Ishikawa (cell line): Measurements from ENCODE around the gene TMCC1.

Experiments
- CEBPB ChIP-seq: IDR thresholded peaks from 2 replicates; pipeline ENCODE4 v1.6.1; 2012
- CREB1 ChIP-seq: IDR thresholded peaks from 2 replicates; pipeline ENCODE4 v1.6.1; 2012; ENCODE audit warnings: low read depth
- EGR1 ChIP-seq: IDR thresholded peaks from 2 replicates; pipeline ENCODE4 v1.6.1; 2012
- EP300 ChIP-seq: IDR thresholded peaks from 2 replicates; pipeline ENCODE4 v1.6.1; 2012; ENCODE audit warnings: borderline replicate concordance
- FOXM1 ChIP-seq: IDR thresholded peaks from 2 replicates; pipeline ENCODE4 v1.6.1; 2012; ENCODE audit warnings: low read depth, borderline replicate concordance
- NFIC ChIP-seq: IDR thresholded peaks from 2 replicates; pipeline ENCODE4 v1.6.1; 2012
- RAD21 ChIP-seq: IDR thresholded peaks from 2 replicates; pipeline ENCODE4 v1.6.1; 2012; ENCODE audit warnings: low read depth
- TAF1 ChIP-seq: IDR thresholded peaks from 2 replicates; pipeline ENCODE4 v1.6.1; 2012; ENCODE audit warnings: low read depth, mild to moderate bottlenecking
- TCF12 ChIP-seq: IDR thresholded peaks from 2 replicates; pipeline ENCODE4 v1.6.1; 2012; ENCODE audit warnings: low read depth
- TEAD4 ChIP-seq: IDR thresholded peaks from 2 replicates; pipeline ENCODE4 v1.6.1; 2012
- YY1 ChIP-seq: IDR thresholded peaks from 2 replicates; pipeline ENCODE4 v1.6.1; 2012; ENCODE audit warnings: low read depth
- ZBTB7A ChIP-seq: IDR thresholded peaks from 2 replicates; pipeline ENCODE4 v1.6.1; 2012; ENCODE audit warnings: low read depth
- TF ChIP-seq, protein P1 (sequence below): IDR thresholded peaks from 2 replicates; pipeline ENCODE4 v1.6.1; 2012; ENCODE audit warnings: low read depth, mild to moderate bottlenecking
- TF ChIP-seq, protein P2 (sequence below): IDR thresholded peaks from 2 replicates; pipeline ENCODE4 v1.6.1; 2012
- TF ChIP-seq, protein P3 (sequence below): IDR thresholded peaks from 2 replicates; pipeline ENCODE4 v1.6.1; 2012

Gene TMCC1

DNA sequence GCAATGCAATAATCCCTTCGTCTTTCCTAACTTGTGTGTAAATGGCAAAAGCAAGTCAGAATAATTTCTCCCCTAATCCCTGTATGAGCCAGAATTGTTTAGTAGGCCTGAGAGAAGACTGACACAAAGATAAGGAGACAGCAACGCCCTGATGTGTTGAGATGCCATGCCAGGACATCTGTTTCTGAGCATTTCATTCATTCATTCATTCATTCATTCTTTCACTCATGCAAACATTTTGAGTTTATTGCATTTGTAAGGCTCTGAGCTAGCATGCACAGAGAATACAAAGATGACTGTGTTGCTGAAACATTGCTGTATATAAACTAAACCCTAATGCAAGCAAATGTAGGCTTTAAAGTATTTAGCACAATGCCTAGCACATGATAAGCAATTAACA, 127.4 kb downstream of the TMCC1 start:
- TF ChIP-seq, protein P1, sequence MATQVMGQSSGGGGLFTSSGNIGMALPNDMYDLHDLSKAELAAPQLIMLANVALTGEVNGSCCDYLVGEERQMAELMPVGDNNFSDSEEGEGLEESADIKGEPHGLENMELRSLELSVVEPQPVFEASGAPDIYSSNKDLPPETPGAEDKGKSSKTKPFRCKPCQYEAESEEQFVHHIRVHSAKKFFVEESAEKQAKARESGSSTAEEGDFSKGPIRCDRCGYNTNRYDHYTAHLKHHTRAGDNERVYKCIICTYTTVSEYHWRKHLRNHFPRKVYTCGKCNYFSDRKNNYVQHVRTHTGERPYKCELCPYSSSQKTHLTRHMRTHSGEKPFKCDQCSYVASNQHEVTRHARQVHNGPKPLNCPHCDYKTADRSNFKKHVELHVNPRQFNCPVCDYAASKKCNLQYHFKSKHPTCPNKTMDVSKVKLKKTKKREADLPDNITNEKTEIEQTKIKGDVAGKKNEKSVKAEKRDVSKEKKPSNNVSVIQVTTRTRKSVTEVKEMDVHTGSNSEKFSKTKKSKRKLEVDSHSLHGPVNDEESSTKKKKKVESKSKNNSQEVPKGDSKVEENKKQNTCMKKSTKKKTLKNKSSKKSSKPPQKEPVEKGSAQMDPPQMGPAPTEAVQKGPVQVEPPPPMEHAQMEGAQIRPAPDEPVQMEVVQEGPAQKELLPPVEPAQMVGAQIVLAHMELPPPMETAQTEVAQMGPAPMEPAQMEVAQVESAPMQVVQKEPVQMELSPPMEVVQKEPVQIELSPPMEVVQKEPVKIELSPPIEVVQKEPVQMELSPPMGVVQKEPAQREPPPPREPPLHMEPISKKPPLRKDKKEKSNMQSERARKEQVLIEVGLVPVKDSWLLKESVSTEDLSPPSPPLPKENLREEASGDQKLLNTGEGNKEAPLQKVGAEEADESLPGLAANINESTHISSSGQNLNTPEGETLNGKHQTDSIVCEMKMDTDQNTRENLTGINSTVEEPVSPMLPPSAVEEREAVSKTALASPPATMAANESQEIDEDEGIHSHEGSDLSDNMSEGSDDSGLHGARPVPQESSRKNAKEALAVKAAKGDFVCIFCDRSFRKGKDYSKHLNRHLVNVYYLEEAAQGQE: no peak
- TF ChIP-seq EGR1: no peak
- no peak for TF ChIP-seq NFIC
- TF ChIP-seq, protein P2, sequence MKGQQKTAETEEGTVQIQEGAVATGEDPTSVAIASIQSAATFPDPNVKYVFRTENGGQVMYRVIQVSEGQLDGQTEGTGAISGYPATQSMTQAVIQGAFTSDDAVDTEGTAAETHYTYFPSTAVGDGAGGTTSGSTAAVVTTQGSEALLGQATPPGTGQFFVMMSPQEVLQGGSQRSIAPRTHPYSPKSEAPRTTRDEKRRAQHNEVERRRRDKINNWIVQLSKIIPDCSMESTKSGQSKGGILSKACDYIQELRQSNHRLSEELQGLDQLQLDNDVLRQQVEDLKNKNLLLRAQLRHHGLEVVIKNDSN: no peak
- TF ChIP-seq, protein P3, sequence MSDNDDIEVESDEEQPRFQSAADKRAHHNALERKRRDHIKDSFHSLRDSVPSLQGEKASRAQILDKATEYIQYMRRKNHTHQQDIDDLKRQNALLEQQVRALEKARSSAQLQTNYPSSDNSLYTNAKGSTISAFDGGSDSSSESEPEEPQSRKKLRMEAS: no peak
- TF ChIP-seq TEAD4: no peak
- no peak for TF ChIP-seq ZBTB7A
- no peak for TF ChIP-seq RAD21
- no peak for TF ChIP-seq YY1
- TF ChIP-seq TCF12: no peak
- TF ChIP-seq TAF1: no peak
- no peak for TF ChIP-seq EP300
- TF ChIP-seq CREB1: no peak

DNA sequence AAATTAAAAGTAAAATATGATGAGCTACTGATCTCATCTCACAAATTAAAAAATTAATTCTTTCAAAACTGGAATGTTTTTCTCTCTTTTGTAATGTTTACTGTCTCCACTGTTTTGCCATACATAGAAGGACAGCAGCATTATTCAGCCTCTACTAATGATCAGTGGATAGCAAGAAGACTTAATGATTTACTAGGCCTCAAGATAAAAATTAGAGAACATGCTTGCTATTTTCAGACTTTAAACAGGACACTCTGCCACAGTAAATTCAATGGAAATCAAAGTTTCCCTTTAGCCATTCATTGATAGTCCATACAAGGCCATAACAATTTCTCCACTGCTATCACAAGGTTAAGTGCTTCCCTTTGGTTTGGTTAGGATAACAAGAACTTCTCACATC, 129.4 kb downstream of the TMCC1 start:
- TF ChIP-seq EP300: no peak
- no peak for TF ChIP-seq TEAD4
- no peak for TF ChIP-seq RAD21
- TF ChIP-seq ZBTB7A: no peak
- TF ChIP-seq TAF1: no peak
- TF ChIP-seq CREB1: no peak
- no peak for TF ChIP-seq YY1
- TF ChIP-seq, protein P1: no peak
- TF ChIP-seq FOXM1: no peak
- TF ChIP-seq, protein P2: no peak
- no peak for TF ChIP-seq TCF12
- TF ChIP-seq, protein P3: no peak
- TF ChIP-seq CEBPB: no peak
- no peak for TF ChIP-seq EGR1

DNA sequence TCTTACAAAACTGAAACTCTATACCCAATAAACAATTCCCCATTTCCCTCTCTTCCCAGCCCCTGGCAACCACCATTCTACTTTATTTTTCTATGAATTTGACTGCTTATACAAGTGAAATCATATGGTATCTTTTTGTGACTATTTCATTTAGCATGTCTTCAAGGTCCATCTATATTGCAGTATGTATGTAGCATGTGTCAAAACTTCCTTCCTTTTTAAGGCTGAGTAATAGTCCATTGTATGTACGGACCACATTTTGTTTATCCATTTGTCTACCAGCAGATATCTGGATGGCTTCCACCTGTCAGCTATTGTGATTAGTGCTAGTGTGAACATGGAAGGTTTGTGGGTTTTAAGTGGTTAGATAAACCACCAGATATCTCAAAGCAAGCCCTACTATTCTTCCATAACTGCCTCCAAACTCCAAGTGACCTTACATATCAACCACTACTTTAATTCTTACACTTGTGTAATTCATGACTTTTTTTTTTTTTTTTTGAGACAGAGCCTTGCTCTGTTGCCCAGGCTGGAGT, 134.7 kb downstream of the TMCC1 start:
- no peak for TF ChIP-seq EP300
- no peak for TF ChIP-seq TCF12

DNA sequence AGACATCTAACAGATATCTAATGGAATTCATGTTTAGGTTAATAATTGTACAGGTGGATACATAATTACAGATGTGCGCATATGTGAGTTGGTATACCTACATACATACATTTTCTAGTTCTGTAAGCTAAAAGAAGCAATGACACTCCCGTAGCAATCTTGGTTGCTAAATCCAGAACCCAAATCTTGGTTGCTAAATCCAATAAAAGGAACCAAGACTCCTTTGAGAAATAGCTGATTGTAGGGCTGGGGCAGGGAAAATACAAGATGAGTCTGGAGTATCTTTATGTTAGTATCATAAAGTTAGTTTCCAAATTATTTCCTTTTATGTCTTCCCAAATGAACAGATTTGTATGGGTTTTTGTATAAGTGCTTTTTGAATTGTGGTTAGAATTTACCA, 135.2 kb downstream of the TMCC1 start:
- TF ChIP-seq RAD21: no peak

DNA sequence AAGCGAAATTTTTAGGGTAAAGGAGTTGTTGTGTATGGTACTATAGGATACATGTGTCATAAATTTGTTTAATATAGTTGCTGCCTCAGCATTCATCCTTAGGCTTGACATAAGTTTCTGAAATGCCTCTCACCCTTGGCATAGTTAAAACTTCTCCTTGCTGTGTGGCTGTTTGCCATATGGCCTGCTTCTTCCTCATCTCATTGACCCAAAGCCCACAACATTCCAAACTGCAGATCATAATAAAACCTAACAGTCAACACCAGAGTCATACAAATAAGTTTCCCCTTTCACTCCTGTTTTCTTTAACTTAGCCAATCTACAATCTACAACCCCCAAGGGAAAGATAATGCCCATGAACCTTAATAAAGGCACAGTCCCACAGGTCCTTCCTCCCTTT, 136.6 kb downstream of the TMCC1 start:
- TF ChIP-seq YY1: no peak
- TF ChIP-seq CEBPB: no peak
- no peak for TF ChIP-seq ZBTB7A
- TF ChIP-seq, protein P3: no peak
- TF ChIP-seq FOXM1: no peak
- TF ChIP-seq EGR1: no peak
- TF ChIP-seq, protein P2: no peak
- TF ChIP-seq, protein P1: no peak
- no peak for TF ChIP-seq NFIC
